Ovary (tissue), 3 donors: ENCODE data around the gene PPP2R5C.

ENCODE experiments used
- CTCF ChIP-seq, 3 donors: fragments of 450-650 bp in 2 of 3; fragments of 200-600 bp in 1 of 3; IDR thresholded peaks; one replicate each; pipeline versions ENCODE4 v1.5.1 to v1.8.0; 2016 to 2022; ENCODE audit warnings: antibody characterized with exemption in 3 of 3, mild to moderate bottlenecking in 1 of 3
- EP300 ChIP-seq: sonication (generic); formaldehyde crosslinking; IDR thresholded peaks from one replicate; pipeline ENCODE4 v1.6.1; 2017; ENCODE audit warnings: antibody characterized with exemption
- POLR2A ChIP-seq: fragments of 450-650 bp; IDR thresholded peaks from one replicate; pipeline ENCODE4 v1.6.1; 2017; ENCODE audit warnings: antibody characterized with exemption, mild to moderate bottlenecking, moderate library complexity
- donor health status: DM: no; HTN: no; CAD: no.

- TF ChIP-seq POLR2A (no peak), CTCF (IDR thresholded peaks at IDR 0.05) (no peak), EP300 (no peak)
Observed at GRCh38 chr14:101875041-101875726, 113.7 kb downstream of the PPP2R5C start.
